Measurements from ENCODE around the gene ZXDC.

Gene ZXDC

DNA sequence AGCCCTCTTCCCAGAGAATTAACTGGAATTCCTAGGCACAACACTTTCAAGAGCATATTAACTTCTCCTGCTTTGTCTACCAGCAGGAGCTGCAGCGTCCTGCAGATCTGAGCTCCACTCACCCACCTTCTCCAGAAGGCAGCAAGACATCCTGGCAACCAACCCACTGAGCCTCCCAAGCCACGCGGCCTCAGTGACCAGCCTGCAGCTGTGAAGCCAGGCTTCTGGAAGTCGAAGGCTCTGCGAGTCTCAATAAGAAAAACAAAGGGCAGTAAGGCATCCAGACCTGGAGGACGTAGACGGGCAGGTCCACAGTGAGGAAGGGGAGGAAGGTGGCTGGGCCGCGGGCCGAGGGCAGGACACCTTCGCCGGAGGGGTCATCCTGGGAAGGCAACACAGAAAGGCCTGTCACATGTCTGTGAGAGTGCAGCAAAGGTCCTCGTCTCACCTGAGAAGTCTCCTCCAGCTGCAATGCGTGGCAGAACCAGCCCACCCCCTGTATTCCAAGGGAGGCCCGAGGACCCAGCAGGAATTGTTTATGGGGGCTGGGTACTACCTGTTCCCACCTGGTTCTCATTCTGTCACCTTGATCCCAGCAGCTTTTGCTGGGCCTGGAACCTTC is 36.2 kb downstream of the ZXDC start:
- peaks cover 45 to 73% (median 68%) of the 10 kb centered on the region in 3 donors for H3K36me3 ChIP-seq
- no peaks in the 10 kb centered on the region for H3K27me3 ChIP-seq
- no peak for DNase-seq
- H3K4me3 ChIP-seq: no peak overlapping the region
- intact Hi-C loops (cut with DNase I; ENCODE audit: low total_unique reads): no loop called here
- TF ChIP-seq, protein P1, sequence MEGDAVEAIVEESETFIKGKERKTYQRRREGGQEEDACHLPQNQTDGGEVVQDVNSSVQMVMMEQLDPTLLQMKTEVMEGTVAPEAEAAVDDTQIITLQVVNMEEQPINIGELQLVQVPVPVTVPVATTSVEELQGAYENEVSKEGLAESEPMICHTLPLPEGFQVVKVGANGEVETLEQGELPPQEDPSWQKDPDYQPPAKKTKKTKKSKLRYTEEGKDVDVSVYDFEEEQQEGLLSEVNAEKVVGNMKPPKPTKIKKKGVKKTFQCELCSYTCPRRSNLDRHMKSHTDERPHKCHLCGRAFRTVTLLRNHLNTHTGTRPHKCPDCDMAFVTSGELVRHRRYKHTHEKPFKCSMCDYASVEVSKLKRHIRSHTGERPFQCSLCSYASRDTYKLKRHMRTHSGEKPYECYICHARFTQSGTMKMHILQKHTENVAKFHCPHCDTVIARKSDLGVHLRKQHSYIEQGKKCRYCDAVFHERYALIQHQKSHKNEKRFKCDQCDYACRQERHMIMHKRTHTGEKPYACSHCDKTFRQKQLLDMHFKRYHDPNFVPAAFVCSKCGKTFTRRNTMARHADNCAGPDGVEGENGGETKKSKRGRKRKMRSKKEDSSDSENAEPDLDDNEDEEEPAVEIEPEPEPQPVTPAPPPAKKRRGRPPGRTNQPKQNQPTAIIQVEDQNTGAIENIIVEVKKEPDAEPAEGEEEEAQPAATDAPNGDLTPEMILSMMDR (IDR thresholded peaks at IDR 0.05): no peak
- no peaks in the 10 kb centered on the region for H3K4me1 ChIP-seq
- H3K27ac ChIP-seq: no peak overlapping the region
- H3K9me3 ChIP-seq: no peaks in the 10 kb centered on the region

GRCh38 chr3:126438746-126439145 is 36.9 kb downstream of the ZXDC start:
- TF ChIP-seq, protein P1 (IDR thresholded peaks at IDR 0.05): no peak
- no peaks in the 10 kb centered on the region for H3K27me3 ChIP-seq
- intact Hi-C loops (cut with DNase I; ENCODE audit: low total_unique reads): no loop called here
- no peak overlapping the region for H3K27ac ChIP-seq
- no peaks in the 10 kb centered on the region for H3K4me1 ChIP-seq
- no peak for DNase-seq
- no peaks in the 10 kb centered on the region for H3K9me3 ChIP-seq
- H3K4me3 ChIP-seq: no peak overlapping the region
- H3K36me3 ChIP-seq: peaks cover 45 to 80% (median 74%) of the 10 kb centered on the region in 3 donors

DNA sequence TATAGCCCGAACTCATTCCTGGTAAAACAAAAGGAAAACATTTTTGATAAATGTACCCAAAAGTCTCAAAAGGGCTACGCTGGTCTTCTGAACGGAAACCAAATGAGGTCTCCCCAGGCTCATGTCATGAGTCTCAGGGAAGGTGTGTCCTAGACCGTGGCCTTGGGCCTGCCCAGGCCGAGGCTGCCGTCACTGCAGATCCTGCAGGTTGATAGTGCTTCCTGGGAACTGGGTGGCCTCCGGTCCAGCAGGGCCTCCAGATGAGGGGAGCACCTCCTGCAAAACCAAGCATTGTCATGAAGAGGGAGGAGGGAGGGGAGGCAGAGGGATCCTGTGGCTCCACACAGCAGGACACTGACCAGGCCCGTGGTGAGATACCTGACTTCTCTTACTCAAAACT is 37.5 kb downstream of the ZXDC start:
- Histone ChIP-seq H3K9me3 (no peaks in the 10 kb centered on the region), H3K27ac (no peak overlapping the region), H3K4me3 (no peak overlapping the region), H3K36me3 (peaks cover 45 to 86% (median 79%) of the 10 kb centered on the region in 3 donors), H3K4me1 (no peaks in the 10 kb centered on the region), H3K27me3 (no peaks in the 10 kb centered on the region)
- intact Hi-C loops (cut with DNase I; ENCODE audit: low total_unique reads): no loop called here
- DNase-seq: no peak
- TF ChIP-seq, protein P1 (IDR thresholded peaks at IDR 0.05): no peak

DNA sequence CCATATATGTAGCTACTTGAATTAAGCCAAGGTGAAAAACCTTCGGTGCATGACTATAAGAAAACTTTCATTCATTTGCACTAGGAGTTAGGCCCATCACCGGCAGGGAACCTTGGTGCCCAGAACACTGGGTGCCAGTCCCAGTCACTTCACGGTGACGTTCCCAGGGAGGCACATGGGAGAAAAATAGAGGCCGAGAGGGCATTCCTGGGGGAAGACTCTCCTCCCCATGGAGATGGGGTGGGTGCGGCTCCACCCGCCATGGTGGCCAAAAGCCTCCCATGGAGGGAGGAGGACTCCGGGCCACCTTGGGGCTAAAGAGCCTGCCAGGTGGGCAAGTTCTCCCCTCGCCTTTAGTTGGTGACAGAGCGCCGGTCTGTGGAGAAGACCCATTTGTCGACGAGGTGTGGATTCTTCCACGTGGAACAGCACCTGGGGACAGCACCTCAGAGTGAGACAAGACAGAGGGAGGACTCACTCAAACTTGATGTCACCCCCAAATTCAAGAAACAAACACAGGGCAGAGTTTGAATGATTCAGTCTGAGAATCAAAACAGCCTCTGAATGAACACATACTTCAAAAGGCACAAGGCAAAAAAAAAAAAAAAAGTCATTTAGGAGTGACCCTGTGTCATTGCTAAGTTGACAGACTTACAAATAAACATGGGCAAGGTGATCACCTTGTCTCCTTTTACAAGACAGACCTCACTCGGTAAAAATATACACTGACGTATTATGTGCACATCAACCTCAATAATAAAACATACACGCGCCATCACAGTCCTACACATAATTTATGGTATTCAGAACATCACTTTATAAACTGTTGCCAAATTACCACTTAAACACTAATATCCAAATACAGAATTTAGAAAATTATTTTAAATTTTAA is 38.6 kb downstream of the ZXDC start:
- Histone ChIP-seq H3K4me1 (no peaks in the 10 kb centered on the region), H3K27ac (no peak overlapping the region), H3K27me3 (no peaks in the 10 kb centered on the region), H3K4me3 (no peak overlapping the region), H3K9me3 (no peaks in the 10 kb centered on the region), H3K36me3 (peaks cover 45 to 92% (median 83%) of the 10 kb centered on the region in 3 donors)
- TF ChIP-seq, protein P1 (IDR thresholded peaks at IDR 0.05): no peak
- no peak for DNase-seq
- intact Hi-C loops (cut with DNase I; ENCODE audit: low total_unique reads): no loop called here

GRCh38 chr3:126435456-126436315 is 40.0 kb downstream of the ZXDC start:
- intact Hi-C loops (cut with DNase I; ENCODE audit: low total_unique reads): no loop called here
- Histone ChIP-seq H3K9me3 (peaks cover 0 to 5% (median 5%) of the 10 kb centered on the region in 3 donors), H3K27me3 (no peaks in the 10 kb centered on the region), H3K4me1 (no peaks in the 10 kb centered on the region), H3K4me3 (no peak overlapping the region), H3K36me3 (peaks cover 37 to 88% (median 72%) of the 10 kb centered on the region in 3 donors), H3K27ac (no peak overlapping the region)
- TF ChIP-seq, protein P1 (IDR thresholded peaks at IDR 0.05): no peak
- DNase-seq: peak in 1 of 2 donors; percentile 39
